KG1 (cell line): ENCODE results near the gene ERBB2.
"Not testable (repeated sequence)": the region's sequence is repeated elsewhere in the genome, so short reads cannot be mapped to it uniquely, and the experiment has no call there.

Experiments
- DNase-seq: peaks from one replicate; lab custom pipeline; 2025; lab: John Stamatoyannopoulos, UW

The ERBB2 gene

GRCh38 chr17:39703913-39704312 lies 4.0 kb downstream of the ERBB2 start:
- no peak for DNase-seq

- DNase-seq, result no peak
Measured at GRCh38 chr17:39704821-39705551, 5.1 kb downstream of the ERBB2 start.

- no peak for DNase-seq
Measured at GRCh38 chr17:39705786-39706348, 6.0 kb downstream of the ERBB2 start.

- DNase-seq, result no peak
Measured at GRCh38 chr17:39706383-39706782, 6.5 kb downstream of the ERBB2 start.

- DNase-seq, result no peak
Measured at GRCh38 chr17:39706921-39707337, 7.1 kb downstream of the ERBB2 start.

- DNase-seq, result no peak
Measured at GRCh38 chr17:39709319-39709997, 9.6 kb downstream of the ERBB2 start.

GRCh38 chr17:39709998-39710964 lies 10.4 kb downstream of the ERBB2 start:
- DNase-seq, result no peak

- DNase-seq, result not testable (repeated sequence)
Measured at GRCh38 chr17:39711071-39711470, 11.2 kb downstream of the ERBB2 start.

- no peak for DNase-seq
Measured at GRCh38 chr17:39711851-39712250, 12.0 kb downstream of the ERBB2 start.

GRCh38 chr17:39714234-39714633 lies 14.4 kb downstream of the ERBB2 start:
- DNase-seq, result no peak

- no peak for DNase-seq
Measured at GRCh38 chr17:39715375-39716072, 15.7 kb downstream of the ERBB2 start.

- no peak for DNase-seq
Measured at GRCh38 chr17:39716073-39716818, 16.4 kb downstream of the ERBB2 start.

GRCh38 chr17:39716879-39717536 lies 17.1 kb downstream of the ERBB2 start:
- no peak for DNase-seq

GRCh38 chr17:39717660-39718059 lies 17.8 kb downstream of the ERBB2 start:
- DNase-seq, result no peak

- DNase-seq, result no peak
Measured at GRCh38 chr17:39719563-39720355, 19.9 kb downstream of the ERBB2 start.

- DNase-seq, result no peak
Measured at GRCh38 chr17:39722104-39722503, 22.2 kb downstream of the ERBB2 start.

- no peak for DNase-seq
Measured at GRCh38 chr17:39722965-39723848, 23.3 kb downstream of the ERBB2 start.

GRCh38 chr17:39724731-39725130 lies 24.9 kb downstream of the ERBB2 start:
- no peak for DNase-seq
